ENCODE measurements around the gene APBB2. TPM values are rescaled to one million over a fixed set of nuclear protein-coding genes. Genes with fewer than 3 reads are reported as not detected.

Gene APBB2
- total RNA-seq, 3 donors from 2014 or later (not counting 1 experiment from before 2014, with no cell fraction given), result 0.38 to 0.48 TPM; not detected in 1

DNA sequence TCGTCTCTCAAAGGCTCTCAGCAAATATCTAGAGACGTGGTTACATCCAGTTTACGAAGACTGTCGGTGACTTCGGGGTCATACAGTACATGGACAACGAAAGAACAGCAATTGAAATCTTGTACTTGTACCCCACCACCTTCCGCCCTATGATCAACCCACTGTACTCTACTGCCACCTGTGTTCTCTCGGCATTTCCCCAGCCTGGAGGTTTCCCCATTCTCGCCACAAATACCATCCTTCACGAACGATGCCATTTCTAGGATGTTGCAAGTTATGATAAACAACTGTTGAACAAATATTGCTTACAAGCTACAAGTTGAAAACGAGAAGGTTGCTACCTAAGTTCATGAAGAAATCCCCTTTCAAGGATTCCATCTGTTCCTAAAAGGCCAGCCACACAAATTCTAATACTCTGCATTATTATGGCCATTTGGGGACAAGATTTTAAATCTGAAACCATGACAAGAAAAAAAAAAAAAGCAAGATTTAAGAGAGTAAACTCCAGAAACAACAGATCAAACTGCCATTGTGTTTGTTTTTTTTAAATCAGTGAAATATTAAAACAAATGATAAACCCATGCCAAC, 1.6 kb downstream of the APBB2 start:
- H3K9me3 ChIP-seq (ENCODE audit: control insufficient read depth, insufficient read depth, low read length), result no peaks in the 10 kb centered on the region
- H3K4me3 ChIP-seq (ENCODE audit: low read length), result no peak overlapping the region
- Mint-ChIP-seq H3K9me3 (peaks cover 0 to 4% of the 10 kb centered on the region in 2 donors), H3K27me3 (ENCODE audit: low read depth in 2 of 2) (peaks cover 48 to 63% of the 10 kb centered on the region in 2 donors), H3K36me3 (no peaks in the 10 kb centered on the region), H3K4me1 (peaks cover 19 to 22% of the 10 kb centered on the region in 2 donors), H3K27ac (no peak overlapping the region), H3K4me3 (peak overlapping the region; percentile 21)
- H3K36me3 ChIP-seq (ENCODE audit: control insufficient read depth, insufficient read depth, low read length), result no peaks in the 10 kb centered on the region
- peaks cover 22% of the 10 kb centered on the region for H3K4me1 ChIP-seq (ENCODE audit: control insufficient read depth, insufficient read depth, low read length)
- no peak overlapping the region for H3K27ac ChIP-seq (ENCODE audit: low read length)
- DNase-seq, result peak in 1 of 2 donors; percentile 33
- WGBS (ENCODE audit: insufficient coverage), result 31% methylated on average over 12 of the region's 12 CpGs
- H3K27me3 ChIP-seq (ENCODE audit: control insufficient read depth, insufficient read depth, low read length), result peaks cover 32% of the 10 kb centered on the region
- no peak for TF ChIP-seq CTCF (IDR thresholded peaks at IDR 0.05)
- ATAC-seq, result no peak
- intact Hi-C loops (cut with micrococcal nuclease), result no loop called here

DNA sequence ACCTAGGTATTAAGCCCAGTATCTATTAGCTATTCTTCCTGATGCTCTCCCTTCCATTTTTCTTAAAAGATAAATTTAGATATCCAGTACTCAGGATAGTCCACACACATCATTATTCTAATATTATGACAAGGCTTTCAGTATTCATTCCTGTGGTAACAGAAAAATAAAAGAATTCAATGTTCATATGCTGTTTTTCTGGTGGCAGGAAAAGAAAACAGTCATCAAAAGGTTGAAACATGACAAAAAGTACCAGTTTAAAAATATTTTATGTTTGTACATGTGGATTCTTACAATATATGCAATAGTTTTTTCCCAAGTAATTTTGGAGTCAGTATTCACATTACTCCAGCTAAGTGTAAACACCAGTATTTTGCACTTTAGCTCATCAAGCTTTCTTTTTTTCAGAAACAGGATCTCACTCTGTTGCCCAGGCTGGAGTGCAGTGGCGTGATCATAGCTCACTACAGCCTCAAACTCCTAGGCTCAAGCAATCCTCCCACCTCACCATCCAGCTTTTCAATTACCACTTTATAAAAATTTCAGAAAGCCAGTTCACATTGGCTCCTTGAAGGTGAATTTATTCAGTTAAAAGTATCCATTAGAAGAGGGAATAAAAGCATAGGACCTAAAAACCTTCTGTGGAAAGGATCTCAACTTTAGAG, 2.3 kb downstream of the APBB2 start:
- Mint-ChIP-seq H3K27me3 (ENCODE audit: low read depth in 2 of 2) (peaks cover 42 to 57% of the 10 kb centered on the region in 2 donors), H3K36me3 (no peaks in the 10 kb centered on the region), H3K4me3 (no peak overlapping the region), H3K4me1 (peaks cover 18 to 27% of the 10 kb centered on the region in 2 donors), H3K27ac (no peak overlapping the region), H3K9me3 (peaks cover 0 to 4% of the 10 kb centered on the region in 2 donors)
- H3K36me3 ChIP-seq (ENCODE audit: control insufficient read depth, insufficient read depth, low read length), result no peaks in the 10 kb centered on the region
- intact Hi-C loops (cut with micrococcal nuclease), result no loop called here
- no peak overlapping the region for H3K27ac ChIP-seq (ENCODE audit: low read length)
- WGBS (ENCODE audit: insufficient coverage), result 100% methylated on average over 1 of the region's 1 CpG
- ATAC-seq (no peak), DNase-seq (no peak)
- H3K9me3 ChIP-seq (ENCODE audit: control insufficient read depth, insufficient read depth, low read length), result no peaks in the 10 kb centered on the region
- peaks cover 29% of the 10 kb centered on the region for H3K27me3 ChIP-seq (ENCODE audit: control insufficient read depth, insufficient read depth, low read length)
- no peak for TF ChIP-seq CTCF (IDR thresholded peaks at IDR 0.05)
- peaks cover 22% of the 10 kb centered on the region for H3K4me1 ChIP-seq (ENCODE audit: control insufficient read depth, insufficient read depth, low read length)
- no peak overlapping the region for H3K4me3 ChIP-seq (ENCODE audit: low read length)

GRCh38 chr4:41209901-41210300, 4.4 kb downstream of the APBB2 start:
- Mint-ChIP-seq H3K27me3 (ENCODE audit: low read depth in 2 of 2) (peaks cover 26 to 39% of the 10 kb centered on the region in 2 donors), H3K36me3 (no peaks in the 10 kb centered on the region), H3K4me3 (no peak overlapping the region), H3K4me1 (peaks cover 6 to 16% of the 10 kb centered on the region in 2 donors), H3K9me3 (no peaks in the 10 kb centered on the region), H3K27ac (no peak overlapping the region)
- WGBS (ENCODE audit: insufficient coverage), result 89% methylated on average over 8 of the region's 9 CpGs
- Histone ChIP-seq H3K4me3 (ENCODE audit: low read length) (no peak overlapping the region), H3K9me3 (ENCODE audit: control insufficient read depth, insufficient read depth, low read length) (no peaks in the 10 kb centered on the region), H3K36me3 (ENCODE audit: control insufficient read depth, insufficient read depth, low read length) (no peaks in the 10 kb centered on the region), H3K27ac (ENCODE audit: low read length) (no peak overlapping the region), H3K4me1 (ENCODE audit: control insufficient read depth, insufficient read depth, low read length) (peaks cover 11% of the 10 kb centered on the region), H3K27me3 (ENCODE audit: control insufficient read depth, insufficient read depth, low read length) (peaks cover 18% of the 10 kb centered on the region)
- ATAC-seq (no peak), DNase-seq (no peak)
- TF ChIP-seq CTCF (IDR thresholded peaks at IDR 0.05), result no peak
- intact Hi-C loops (cut with micrococcal nuclease), result no loop called here

All from natural killer cell (primary cell).